Breast epithelium (tissue), 3 donors: ENCODE results near the gene BBS9.

Experiments
- CTCF ChIP-seq, 3 donors: fragments of 450-650 bp; IDR thresholded peaks; one replicate each; pipeline ENCODE4 v1.5.1; 2016 to 2017; ENCODE audit warnings: antibody characterized with exemption in 3 of 3, mild to moderate bottlenecking in 3 of 3, moderate library complexity in 3 of 3
- POLR2A ChIP-seq: fragments of 450-650 bp; IDR thresholded peaks from one replicate; pipeline ENCODE4 v1.6.1; 2016; ENCODE audit warnings: antibody characterized with exemption, mild to moderate bottlenecking, moderate library complexity
- POLR2AphosphoS5 ChIP-seq, 3 donors: sonication (generic); formaldehyde crosslinking; IDR thresholded peaks; one replicate each; pipeline ENCODE4 v1.6.1; 2017; ENCODE audit warnings: antibody characterized with exemption in 3 of 3

- TF ChIP-seq CTCF (IDR thresholded peaks at IDR 0.05): no peak
- TF ChIP-seq POLR2A: no peak
- TF ChIP-seq POLR2AphosphoS5 (IDR thresholded peaks at IDR 0.05): no peak
Observed at GRCh38 chr7:33356336-33356735, 227.0 kb downstream of the BBS9 start.
